ENCODE data around the gene LRFN2. TPM values are rescaled to one million over a fixed set of nuclear protein-coding genes. Genes with fewer than 3 reads are reported as not detected.

The LRFN2 gene
- total RNA-seq, 1 donor from 2014 or later = not detected

GRCh38 chr6:40387871-40388264, 199.3 kb downstream of the LRFN2 start:
- no peaks in the 10 kb centered on the region for H3K36me3 Mint-ChIP-seq
- H3K9me3 Mint-ChIP-seq = no peaks in the 10 kb centered on the region
- DNase-seq (ENCODE audit: low spot score in 2 of 2, unreplicated experiment in 2 of 2) = peak in 1 of 2 experiments; percentile 11
- peaks cover 71% of the 10 kb centered on the region for H3K27me3 Mint-ChIP-seq (ENCODE audit: low read depth)
- no peak overlapping the region for H3K27ac Mint-ChIP-seq
- H3K4me1 Mint-ChIP-seq = no peaks in the 10 kb centered on the region
- no peak for TF ChIP-seq CTCF (IDR thresholded peaks at IDR 0.05; ENCODE audit: unreplicated experiment)
- H3K4me3 Mint-ChIP-seq = no peak overlapping the region

GRCh38 chr6:40387127-40387870, 199.9 kb downstream of the LRFN2 start:
- Mint-ChIP-seq H3K9me3 (no peaks in the 10 kb centered on the region), H3K27ac (no peak overlapping the region), H3K36me3 (no peaks in the 10 kb centered on the region), H3K4me3 (no peak overlapping the region), H3K4me1 (no peaks in the 10 kb centered on the region), H3K27me3 (ENCODE audit: low read depth) (peaks cover 74% of the 10 kb centered on the region)
- peak in 1 of 2 experiments; percentile 7 for DNase-seq (ENCODE audit: low spot score in 2 of 2, unreplicated experiment in 2 of 2)
- TF ChIP-seq CTCF (IDR thresholded peaks at IDR 0.05; ENCODE audit: unreplicated experiment) = no peak

- no peaks in the 10 kb centered on the region for H3K4me1 Mint-ChIP-seq
- no peaks in the 10 kb centered on the region for H3K36me3 Mint-ChIP-seq
- peak in 1 of 2 experiments; percentile 13 for DNase-seq (ENCODE audit: low spot score in 2 of 2, unreplicated experiment in 2 of 2)
- H3K9me3 Mint-ChIP-seq = no peaks in the 10 kb centered on the region
- peaks cover 74% of the 10 kb centered on the region for H3K27me3 Mint-ChIP-seq (ENCODE audit: low read depth)
- H3K4me3 Mint-ChIP-seq = no peak overlapping the region
- TF ChIP-seq CTCF (IDR thresholded peaks at IDR 0.05; ENCODE audit: unreplicated experiment) = no peak
- no peak overlapping the region for H3K27ac Mint-ChIP-seq
Observed at GRCh38 chr6:40386200-40386599, 201.0 kb downstream of the LRFN2 start.

- H3K4me1 Mint-ChIP-seq = no peaks in the 10 kb centered on the region
- H3K9me3 Mint-ChIP-seq = no peaks in the 10 kb centered on the region
- H3K27me3 Mint-ChIP-seq (ENCODE audit: low read depth) = peaks cover 57% of the 10 kb centered on the region
- no peak overlapping the region for H3K27ac Mint-ChIP-seq
- no peaks in the 10 kb centered on the region for H3K36me3 Mint-ChIP-seq
- no peak overlapping the region for H3K4me3 Mint-ChIP-seq
- DNase-seq (ENCODE audit: low spot score in 2 of 2, unreplicated experiment in 2 of 2) = no peak
- TF ChIP-seq CTCF (IDR thresholded peaks at IDR 0.05; ENCODE audit: unreplicated experiment) = no peak
Observed at GRCh38 chr6:40383348-40384115, 203.6 kb downstream of the LRFN2 start.

GRCh38 chr6:40380271-40380670, 206.9 kb downstream of the LRFN2 start:
- DNase-seq (ENCODE audit: low spot score in 2 of 2, unreplicated experiment in 2 of 2) = no peak
- TF ChIP-seq CTCF (IDR thresholded peaks at IDR 0.05; ENCODE audit: unreplicated experiment) = no peak
- no peak overlapping the region for H3K4me3 Mint-ChIP-seq
- H3K4me1 Mint-ChIP-seq = no peaks in the 10 kb centered on the region
- peaks cover 33% of the 10 kb centered on the region for H3K27me3 Mint-ChIP-seq (ENCODE audit: low read depth)
- H3K9me3 Mint-ChIP-seq = no peaks in the 10 kb centered on the region
- no peaks in the 10 kb centered on the region for H3K36me3 Mint-ChIP-seq
- no peak overlapping the region for H3K27ac Mint-ChIP-seq

Measured in mesothelial cell of epicardium (in vitro differentiated cells).